K562 (cell line): ENCODE data around the gene GDAP2.

ENCODE experiments used
- CHD2 ChIP-seq: IDR thresholded peaks from 2 replicates; pipeline ENCODE4 v1.6.1; 2011; ENCODE audit warnings: low read depth, low read length
- GABPA ChIP-seq: fragments of 200-800 bp; sonication (Bioruptor generic); conservative IDR thresholded peaks from 2 replicates; pipeline ENCODE4 v1.6.1; 2016; ENCODE audit warnings: low read depth, missing genetic modification characterization, missing compliant biosample characterization
- TF ChIP-seq, protein P1 (sequence below): fragments of 250-450 bp; sonication (Bioruptor Pico); IDR thresholded peaks from 2 replicates; pipeline ENCODE4 v1.4.0; 2020; ENCODE audit warnings: mild to moderate bottlenecking, moderate library complexity
- TF ChIP-seq, protein P2 (sequence below), 2 experiments: fragments of 450-650 bp in 1 of 2; sonication (generic) in 1 of 2; formaldehyde crosslinking in 1 of 2; IDR thresholded peaks in 1 of 2; conservative IDR thresholded peaks in 1 of 2; 2 replicates each; pipeline versions ENCODE4 v1.6.1 to v1.8.1; 2016 to 2023; ENCODE audit warnings: mild to moderate bottlenecking in 2 of 2, moderate library complexity in 2 of 2, inconsistent platforms in 1 of 2, missing genetic modification reagents in 1 of 2

DNA sequence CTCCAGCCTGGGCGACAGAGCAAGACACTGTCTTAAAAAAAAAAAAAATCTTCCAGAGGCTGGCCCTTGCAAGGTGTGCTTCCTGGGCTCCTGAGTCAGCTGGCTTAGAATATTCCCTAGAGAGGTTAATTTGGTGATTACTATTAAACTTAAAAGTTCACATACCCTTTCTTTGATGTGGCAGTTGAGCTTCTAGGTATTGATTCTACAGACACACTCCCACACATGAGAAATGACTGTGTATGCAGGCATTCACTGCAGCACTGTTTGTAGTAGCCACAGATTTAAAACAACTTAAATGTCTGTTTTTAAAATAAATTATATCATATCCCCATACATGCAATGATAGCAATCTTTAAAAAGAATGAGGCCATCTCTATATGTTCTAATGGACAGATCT is 93.4 kb downstream of the GDAP2 start:
- no peak for TF ChIP-seq GABPA (tag)
- TF ChIP-seq, protein P1, sequence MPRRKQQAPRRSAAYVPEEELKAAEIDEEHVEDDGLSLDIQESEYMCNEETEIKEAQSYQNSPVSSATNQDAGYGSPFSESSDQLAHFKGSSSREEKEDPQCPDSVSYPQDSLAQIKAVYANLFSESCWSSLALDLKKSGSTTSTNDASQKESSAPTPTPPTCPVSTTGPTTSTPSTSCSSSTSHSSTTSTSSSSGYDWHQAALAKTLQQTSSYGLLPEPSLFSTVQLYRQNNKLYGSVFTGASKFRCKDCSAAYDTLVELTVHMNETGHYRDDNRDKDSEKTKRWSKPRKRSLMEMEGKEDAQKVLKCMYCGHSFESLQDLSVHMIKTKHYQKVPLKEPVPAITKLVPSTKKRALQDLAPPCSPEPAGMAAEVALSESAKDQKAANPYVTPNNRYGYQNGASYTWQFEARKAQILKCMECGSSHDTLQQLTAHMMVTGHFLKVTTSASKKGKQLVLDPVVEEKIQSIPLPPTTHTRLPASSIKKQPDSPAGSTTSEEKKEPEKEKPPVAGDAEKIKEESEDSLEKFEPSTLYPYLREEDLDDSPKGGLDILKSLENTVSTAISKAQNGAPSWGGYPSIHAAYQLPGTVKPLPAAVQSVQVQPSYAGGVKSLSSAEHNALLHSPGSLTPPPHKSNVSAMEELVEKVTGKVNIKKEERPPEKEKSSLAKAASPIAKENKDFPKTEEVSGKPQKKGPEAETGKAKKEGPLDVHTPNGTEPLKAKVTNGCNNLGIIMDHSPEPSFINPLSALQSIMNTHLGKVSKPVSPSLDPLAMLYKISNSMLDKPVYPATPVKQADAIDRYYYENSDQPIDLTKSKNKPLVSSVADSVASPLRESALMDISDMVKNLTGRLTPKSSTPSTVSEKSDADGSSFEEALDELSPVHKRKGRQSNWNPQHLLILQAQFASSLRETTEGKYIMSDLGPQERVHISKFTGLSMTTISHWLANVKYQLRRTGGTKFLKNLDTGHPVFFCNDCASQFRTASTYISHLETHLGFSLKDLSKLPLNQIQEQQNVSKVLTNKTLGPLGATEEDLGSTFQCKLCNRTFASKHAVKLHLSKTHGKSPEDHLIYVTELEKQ: no peak
- TF ChIP-seq, protein P2, sequence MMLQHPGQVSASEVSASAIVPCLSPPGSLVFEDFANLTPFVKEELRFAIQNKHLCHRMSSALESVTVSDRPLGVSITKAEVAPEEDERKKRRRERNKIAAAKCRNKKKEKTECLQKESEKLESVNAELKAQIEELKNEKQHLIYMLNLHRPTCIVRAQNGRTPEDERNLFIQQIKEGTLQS (IDR thresholded peaks at IDR 0.05): no peak
- TF ChIP-seq, protein P2 (CRISPR knock-in tag; conservative IDR thresholded peaks at IDR 0.05): no peak
- no peak for TF ChIP-seq CHD2
